GM18502 (cell line): ENCODE measurements around the gene CHRM4.
A peak's percentile ranks its signal among the peaks of the same experiment; 100 is the strongest.

Source experiments
- ATAC-seq: cut with Tn5 transposase; IDR thresholded peaks from one replicate; pipeline ENCODE4 v1.9.1; 2021; ENCODE audit warnings: mild to moderate bottlenecking; ENCODE audit not compliant: unreplicated experiment, poor library complexity

The CHRM4 gene

DNA sequence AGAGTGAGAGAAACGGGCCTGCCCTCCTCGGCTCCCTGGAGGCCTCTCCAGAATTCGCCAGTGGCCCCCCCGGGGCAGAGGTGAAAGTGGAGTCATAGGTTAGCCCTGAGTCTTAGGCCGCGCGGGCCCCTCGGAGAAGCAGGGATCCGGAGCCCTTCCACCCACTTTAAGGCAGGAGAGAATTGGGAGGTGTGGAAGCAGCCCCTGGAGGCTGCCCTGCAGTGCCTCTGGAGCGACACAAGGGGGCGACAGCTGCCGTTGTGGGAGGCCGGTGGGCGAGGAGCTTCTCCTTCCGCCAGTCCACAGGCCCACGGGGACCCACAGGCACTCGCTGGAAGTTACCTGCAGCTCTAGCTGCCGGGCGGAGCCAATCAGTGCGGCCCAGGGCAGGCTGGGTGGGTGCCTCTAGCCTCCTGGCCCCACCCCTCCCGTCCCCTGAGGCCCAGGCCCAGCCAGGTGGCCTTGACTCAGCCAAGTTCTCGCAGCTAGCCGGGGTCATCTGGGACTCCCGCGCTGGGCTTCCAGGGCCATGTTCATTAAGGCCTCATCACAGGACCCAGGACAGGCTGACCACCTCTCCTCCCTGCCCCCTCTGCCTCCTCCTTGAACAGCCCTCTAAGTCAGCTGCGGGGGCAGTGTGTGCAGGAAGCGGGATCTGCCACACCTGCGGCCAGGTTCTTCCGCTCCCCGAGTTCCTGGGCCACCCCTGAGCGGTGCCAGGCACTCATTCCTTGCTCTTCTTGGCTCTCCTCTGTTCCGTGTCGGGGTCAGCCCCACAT, 39.3 kb downstream of the CHRM4 start:
- ATAC-seq = no peak

DNA sequence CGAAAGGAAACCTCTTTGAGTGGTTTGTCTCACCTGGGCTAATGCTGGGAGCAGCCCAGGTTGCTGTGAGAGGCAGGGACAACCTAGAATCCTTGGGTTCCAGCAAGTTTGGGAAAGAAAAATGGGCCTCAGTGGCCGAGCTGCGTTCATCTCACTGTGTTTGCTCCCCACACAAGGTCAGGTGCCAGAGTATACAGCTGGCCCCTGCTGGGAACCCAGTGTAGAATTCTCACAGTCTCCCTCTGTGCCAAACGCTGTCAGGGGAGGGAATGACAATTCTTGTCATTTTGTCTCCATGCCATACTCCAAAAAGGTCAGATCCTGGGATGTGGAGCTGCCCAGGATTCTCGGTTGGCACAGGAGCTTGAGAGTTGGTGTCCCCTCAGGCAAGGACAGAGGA, 40.0 kb downstream of the CHRM4 start:
- no peak for ATAC-seq

DNA sequence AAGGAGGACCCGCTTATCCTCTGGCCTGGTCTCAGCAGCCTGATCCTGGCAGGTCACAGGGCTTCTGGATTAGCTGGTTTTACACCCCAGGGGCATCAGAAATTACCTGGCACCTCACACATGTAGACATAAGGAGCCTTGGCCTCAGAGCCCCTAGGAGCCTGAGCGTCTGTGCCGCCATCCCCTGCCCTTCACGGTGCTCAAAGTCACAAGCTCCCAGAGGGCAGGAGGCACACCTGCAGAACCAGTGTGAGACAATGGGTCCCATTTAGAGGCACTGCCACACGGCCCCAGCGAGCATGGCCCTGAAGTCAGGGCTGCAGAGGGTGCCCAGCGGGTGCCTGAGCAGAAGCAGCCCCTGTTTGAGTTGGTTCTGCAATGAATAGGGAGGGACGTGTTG, 40.4 kb downstream of the CHRM4 start:
- no peak for ATAC-seq

DNA sequence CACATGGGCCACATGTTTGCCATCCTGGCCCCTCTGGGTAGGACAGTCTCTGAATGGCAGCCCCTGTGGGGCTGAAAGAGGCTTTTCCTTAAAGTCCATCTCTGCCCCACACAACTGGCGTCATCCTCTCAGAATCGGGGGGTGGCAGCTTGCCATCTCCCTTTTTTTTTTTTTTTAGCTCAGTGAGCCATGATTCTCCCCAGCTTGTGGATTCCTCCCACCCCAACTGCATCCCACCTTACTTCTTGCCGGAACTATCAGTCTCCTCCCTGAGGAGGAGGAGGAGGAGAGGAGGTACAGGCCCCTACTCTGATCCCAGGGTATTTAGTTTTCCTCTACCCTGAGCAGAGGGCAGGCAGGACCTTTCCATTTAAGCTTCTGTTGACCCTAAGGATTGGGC, 40.9 kb downstream of the CHRM4 start:
- ATAC-seq = no peak

DNA sequence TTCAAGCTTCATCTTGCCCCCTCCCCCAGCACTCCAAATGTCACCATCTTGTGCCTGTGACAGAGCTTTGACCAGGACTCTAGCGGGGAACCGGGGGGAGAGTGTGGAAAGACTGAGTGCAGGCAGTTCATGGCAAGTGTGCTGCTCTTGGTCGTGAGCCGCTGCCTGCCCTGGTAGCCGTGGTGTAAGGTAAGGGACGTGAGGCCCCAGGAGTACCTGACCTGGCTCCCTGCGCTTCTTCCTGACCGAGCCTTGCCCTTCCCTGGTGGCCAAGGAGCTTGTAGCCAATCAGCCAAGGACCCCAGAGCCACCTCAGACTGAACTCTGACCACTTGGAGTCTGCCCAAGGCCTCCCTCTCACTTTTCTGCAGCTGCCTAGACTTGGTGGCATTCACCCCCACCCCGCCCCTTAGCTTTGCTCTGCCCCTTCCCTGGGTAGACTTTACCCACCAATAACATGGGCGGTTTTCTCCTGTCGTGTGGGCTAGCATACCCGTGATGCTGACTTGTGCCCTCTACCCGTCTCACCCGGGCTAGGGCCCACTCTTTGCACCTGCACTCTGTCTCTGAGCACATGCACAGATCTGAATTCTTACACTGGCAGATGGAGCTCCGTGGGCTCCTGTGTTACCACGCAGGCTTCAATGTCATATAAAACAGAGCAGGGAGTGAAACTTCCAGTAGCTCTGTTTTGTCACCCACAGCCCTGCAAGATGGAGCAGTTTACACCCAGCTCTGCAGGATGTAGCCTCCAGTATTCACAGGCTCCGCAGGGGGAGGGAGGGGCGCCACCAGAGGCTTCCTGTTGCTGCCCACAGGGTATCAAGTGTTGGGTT, 42.8 kb downstream of the CHRM4 start:
- no peak for ATAC-seq

DNA sequence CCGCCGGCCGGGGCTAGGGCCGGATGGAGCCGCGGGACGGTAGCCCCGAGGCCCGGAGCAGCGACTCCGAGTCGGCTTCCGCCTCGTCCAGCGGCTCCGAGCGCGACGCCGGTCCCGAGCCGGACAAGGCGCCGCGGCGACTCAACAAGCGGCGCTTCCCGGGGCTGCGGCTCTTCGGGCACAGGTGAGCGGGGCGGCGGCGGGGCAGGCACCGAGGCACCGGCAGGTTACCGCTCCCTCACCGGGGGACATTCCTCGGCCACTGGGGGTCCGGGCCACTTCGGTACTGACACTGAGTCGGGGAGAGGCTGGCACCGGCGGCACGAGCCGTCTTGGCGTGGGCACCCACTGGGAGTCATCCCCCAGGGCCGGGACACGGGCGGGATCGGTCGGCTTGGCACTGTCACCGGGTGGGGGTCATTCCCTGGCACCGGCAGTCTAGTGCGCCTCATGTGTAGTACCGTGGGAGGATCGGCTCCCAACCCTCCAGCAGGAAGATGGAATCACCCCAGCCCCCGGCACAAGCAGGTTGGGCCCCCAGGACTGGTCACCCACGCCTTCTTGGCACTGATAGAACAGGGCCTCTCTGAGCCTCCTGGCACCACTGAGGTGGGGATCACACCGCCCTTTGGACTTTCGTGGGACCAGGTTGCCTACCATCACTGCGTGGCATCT, 43.8 kb downstream of the CHRM4 start:
- no peak for ATAC-seq

DNA sequence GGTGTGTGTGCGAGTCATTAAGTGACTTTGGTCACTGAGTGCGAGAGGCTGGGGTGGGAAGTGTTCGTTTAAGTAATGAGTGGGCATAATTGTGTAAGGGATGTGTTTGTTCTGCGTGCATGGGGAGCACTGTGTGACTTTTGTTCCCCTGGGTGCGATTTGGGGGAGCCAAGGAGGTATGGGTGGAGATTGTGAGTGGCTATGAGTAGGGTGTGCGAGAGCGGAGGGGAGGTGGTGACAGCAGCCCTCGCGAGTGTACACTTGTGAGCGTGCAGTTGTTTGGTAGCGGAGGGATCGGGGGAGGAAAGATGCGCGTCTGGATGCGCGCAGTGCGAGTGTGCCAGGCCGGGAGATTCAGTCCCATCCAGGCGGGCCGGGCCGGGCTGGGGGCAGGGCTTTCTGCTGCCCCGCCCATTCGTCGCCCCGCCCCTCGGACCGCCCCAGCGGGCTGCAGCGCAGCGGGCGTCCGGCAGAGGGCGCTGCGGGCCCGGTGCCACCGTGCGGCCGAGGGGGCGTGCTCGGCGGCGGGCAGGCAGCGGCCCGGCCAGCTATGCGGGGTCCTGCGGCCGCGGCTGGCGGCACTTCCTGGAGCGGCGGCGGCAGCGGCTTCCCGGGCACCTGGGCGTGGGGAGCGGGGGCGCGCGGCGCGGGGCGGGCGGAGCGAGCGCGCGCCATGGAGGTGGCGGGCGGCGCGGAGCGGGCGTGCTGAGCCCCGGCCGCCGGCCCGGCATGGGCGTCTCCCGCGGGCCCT, 44.5 kb downstream of the CHRM4 start, which contains the start of gene DGKZ:
Gene DGKZ (plus strand): TSS at position 578 of the 751 bp plus-strand sequence. CDS start 197 bp downstream, outside the sequence.
- peak; percentile 63 for ATAC-seq

DNA sequence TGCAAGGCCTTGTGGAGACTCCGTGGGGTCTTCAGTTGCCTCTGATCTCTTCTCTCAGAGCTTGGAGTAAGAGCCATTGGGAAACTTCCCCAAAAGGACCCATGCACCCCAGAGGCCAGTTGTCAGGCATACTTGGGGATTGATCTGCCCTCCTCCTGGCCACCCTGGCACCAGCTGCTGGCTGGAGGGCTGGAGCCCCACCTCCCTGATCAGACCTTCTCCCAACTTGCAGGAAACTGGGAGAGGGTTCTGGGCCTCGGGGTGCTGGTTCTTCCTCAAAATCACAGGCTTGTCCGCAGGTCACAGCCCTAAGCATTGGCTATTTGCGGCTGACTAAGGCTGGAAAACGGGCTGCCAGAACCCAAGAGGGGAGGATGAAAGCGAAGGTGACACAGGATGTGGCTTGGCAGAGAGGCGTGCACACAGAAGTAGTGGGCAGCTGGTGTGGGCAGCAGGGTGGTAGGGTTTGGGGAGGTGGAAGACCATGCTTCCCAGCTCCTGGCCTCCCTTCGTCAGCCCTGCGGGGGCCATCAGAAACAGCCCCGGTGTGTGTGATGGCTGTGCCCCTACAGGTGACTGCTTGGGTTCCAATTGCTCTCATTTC, 45.6 kb downstream of the CHRM4 start:
- no peak for ATAC-seq

DNA sequence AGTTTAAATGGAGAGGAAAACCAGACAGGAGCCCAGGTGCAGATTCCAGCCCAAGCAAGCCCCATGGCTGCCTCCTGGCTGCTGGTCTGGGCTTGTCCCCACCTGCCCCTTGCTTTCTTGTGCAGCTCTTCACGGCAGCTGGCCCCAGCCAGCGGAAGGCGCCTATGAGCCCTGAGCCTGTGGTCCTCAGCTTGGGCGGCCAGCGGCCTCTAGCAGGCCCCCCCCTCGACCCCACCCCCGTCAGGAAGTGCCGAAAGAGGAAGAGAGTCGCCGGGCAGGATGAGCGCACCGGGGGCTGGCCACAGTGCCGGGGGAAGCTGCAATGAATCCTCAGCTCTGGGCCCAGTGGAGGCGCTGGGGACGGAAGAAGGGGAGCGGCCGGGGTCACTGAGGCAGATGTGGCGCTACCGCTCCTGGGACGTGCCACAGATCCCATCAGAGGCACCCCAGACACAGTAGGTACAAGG, 46.4 kb downstream of the CHRM4 start:
- ATAC-seq = no peak

DNA sequence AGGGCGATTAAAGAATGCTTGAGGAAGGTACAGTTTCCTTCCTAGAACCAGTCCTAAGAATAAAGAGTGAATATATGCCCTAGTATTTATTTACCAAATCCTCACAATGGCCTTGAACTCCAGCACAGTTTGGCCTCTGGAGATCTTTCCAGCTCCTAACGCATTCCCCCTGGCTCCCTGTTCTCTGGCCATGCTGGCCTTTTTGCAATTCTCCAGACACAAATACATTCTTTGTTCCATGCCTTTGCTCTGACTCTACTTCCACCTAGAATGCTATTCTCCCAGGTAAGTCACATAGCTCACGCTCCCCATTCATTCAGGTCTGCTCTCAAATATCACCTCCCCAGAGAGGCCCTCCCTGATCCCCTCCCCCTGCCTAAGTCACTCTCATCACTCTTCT, 48.1 kb downstream of the CHRM4 start:
- no peak for ATAC-seq

DNA sequence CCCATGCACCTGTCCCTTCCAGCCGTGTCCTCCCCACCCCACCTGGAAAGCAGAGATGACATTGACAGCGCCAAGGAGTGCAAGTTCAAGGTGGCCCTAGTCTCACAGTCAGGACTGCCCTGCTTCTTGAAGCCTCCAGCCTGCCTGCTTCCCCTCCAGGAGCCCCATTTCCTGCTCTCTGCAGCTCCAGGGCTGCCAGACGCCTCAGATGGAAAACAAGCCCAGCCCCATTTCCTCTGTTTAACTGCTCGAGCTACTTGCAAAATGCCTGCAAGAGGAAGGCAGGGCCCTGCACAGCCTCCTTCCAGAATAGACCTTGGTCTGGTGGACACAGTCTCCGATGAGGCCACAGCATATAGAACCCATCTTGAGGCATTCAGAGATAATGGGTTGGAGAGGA, 49.3 kb downstream of the CHRM4 start:
- ATAC-seq = no peak

DNA sequence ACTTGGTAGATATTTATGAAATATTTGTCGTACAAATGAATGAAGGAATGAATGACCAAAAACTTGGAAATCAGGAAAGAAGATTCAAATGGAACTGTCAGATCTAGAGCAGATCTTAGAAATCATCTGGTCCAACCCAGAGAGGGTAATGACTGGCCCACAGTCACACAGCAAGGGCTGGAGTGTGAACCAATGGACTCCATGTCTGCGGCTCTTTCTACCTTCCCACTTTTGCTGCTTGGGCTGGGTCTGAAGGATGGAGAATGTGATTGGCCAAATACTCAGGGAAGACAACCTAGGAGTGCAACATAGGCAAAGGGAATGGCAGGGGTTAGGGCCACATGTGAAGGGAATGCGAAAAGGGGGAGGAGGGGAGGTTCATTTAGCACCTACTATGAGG, 50.1 kb downstream of the CHRM4 start:
- ATAC-seq = no peak

DNA sequence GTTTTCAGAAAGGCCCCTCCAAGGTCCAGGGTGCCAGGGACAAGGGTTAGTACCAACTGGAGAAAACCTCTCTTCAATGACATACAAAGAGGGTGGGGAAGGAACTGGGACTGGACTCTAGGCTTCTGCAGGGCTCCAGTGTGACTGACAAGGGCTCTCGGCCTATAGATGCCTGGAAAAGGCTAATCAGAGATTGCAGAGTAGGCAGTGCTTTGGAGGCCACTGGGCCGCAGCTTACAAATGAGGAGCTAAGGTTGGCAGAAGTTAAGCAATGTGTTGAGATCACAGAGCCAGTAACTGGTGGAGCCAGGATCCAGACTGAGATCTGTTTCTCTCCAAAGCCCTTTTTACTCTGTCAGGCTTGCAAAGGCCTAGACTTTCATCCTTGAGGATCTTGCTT, 51.8 kb downstream of the CHRM4 start:
- no peak for ATAC-seq

DNA sequence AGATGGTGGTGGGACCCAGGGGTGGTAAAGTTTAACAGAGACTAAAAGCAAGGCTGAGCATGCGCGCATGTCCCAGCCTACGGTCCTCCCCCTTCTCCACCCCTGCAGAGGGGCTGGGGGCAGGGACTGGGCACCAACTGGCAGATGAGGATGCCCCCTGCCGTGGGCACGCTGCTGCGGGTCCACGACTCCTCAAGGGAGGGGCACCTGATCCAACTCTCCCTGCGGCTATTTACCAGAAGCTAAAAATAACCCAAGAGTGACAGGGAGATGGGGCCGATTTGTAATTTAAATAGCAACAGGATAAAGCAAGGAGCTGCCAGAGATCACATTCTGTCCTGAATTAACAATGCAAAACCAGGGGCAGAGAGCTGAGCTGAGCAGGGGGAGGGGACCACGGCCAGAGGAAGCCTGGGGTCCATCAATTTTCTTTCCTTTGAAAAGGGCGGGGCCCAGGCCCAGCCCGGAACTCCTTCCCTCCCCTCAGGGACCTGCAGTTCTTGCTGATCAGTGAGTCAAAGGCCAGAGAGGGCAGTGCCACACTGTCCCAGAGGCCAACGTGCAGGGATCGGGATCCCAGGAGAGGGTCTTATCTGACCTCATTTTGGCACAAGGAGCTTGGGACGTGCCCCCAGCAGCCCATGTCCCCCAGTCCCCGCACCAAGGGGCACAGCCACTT, 52.4 kb downstream of the CHRM4 start:
- ATAC-seq = no peak

DNA sequence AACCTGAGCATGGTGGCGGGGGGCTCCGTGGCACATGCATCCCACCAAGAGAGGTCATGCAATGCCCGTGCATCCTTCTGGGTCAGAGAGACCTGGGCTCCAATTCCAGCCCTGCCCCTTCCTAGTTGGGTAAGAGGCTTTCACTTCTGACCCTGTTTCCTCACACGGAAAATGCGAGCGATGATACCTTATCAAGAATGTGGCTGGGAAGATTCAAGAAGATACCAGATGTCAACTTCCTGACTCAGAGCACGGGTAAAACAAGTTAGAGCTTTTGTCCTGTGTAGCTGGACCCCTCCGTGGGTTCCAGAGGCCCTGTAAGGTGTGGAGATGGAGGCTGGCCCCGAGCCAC, 53.0 kb downstream of the CHRM4 start:
- no peak for ATAC-seq

DNA sequence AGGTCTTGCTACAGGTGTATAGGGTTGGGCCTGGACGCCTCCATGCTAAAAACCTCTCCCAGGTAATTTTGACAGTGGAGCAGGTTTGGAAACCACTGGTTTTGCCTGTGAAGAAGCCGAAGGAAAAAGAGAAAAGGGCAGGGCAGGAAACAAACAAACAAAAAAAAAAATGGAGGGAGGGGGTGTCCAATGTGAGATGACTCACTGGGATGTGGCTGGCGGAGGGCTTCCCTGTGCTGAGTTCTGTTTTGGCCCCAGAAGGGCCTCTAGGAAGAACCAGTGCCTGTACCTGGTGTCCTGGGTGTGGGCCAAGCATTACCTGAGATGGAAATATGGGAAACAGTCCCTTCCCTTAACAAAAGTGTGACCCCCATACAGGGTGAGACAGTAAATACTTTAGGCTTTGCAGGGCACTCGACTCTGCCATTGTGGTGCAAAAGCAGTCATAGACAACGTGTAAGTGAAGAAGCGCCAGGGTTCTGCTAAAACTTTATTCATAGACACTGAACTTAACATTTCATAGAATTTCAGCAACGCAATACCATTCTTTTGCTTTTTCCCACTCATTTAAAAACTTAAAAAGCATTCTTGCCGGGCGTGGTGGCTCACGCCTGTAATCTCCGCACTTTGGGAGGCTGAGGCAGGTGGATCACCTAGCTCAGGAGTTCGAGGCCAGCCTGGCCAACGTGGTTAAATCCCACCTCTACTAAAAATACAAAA, 53.8 kb downstream of the CHRM4 start:
- ATAC-seq = no peak

DNA sequence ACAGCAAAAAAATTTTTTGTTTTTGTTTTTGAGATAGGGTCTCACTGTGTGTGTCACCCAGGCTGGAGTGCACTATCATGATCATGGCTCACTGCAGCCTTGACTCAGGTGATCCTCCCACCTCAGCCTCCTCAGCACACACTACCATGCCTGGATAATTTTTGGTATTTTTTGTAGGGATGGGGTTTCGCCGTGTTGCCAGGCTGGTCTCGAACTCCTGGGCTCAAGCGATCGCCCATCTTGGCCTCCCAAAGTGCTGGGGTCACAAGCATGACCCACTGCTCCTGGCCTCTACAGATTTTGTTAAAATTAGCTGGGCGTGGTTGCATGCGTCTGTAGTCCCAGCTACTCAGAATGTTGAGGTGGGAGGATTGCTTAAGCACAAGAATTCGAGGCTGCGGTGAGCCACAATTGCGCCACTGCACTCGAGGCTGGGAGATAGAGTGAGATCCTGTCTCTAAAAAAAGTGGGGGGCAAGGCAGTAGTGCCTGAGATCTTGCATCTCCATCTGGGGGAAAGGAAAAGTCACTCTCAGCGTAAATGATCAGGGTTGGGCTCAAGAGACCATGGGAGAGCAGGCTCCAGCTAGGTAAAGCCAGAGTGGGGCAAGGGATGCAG, 54.9 kb downstream of the CHRM4 start:
- ATAC-seq = no peak

DNA sequence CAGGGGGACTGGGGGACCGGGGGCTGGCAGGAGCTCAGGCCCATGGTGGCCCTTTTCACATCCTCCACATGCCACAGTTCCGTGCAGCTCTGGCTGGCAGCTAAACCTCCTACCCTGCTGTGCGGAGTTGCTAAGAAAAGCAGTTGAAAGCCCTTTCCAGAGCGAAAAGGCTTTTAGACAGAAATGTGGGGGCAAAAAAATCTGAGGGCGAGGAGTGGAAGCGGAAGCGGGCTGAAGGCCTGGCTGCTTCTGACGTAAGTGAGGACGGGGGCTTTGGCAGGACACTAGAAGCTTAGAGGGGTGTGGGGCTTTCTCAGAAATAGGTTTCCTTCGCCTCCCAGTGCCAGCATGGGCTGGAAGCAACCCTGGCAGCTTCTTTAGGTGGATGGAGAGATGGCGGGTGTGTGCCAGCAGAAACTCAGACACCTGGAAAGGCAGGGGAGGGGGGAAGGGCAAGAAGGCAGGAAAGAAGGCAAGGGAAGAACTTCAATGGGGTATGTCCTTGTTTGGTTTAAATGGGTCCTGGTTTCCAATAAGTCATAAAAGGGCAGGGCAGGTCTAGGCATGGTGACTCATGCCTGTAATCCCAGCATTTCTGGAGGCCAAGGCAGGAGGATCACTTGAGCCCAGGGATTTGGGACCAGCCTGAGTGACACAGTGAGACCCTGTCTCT, 55.5 kb downstream of the CHRM4 start:
- no peak for ATAC-seq
